Renal cortex interstitium (tissue), 11 donors: ENCODE results near the gene PRICKLE4. TPM values are rescaled to one million over a fixed set of nuclear protein-coding genes. Genes with fewer than 3 reads are reported as not detected.

ENCODE experiments used
- DNase-seq, 11 donors: peaks; one replicate each; pipeline ENCODE4 v3.0.0-alpha.2; 2013; ENCODE audit warnings: low read depth in 9 of 11, low spot score in 4 of 11; ENCODE audit errors: extremely low read depth in 1 of 11
- polyA plus RNA-seq, 3 donors: library from polyadenylated mRNA; unstranded; fragments of 120-200 nt; gene quantifications; one replicate each; pipeline ENCODE4 v1.2.1, GENCODE V29; 2013; ENCODE audit not compliant: insufficient read length in 3 of 3

Gene PRICKLE4
- polyA plus RNA-seq, 3 donors = 4.2 to 8.0 (median 7.2) TPM

GRCh38 chr6:41818271-41819054 is 37.9 kb downstream of the PRICKLE4 start:
- DNase-seq = no peak

- DNase-seq = no peak
Measured at GRCh38 chr6:41821266-41821665, 40.7 kb downstream of the PRICKLE4 start.

GRCh38 chr6:41822021-41822420 is 41.4 kb downstream of the PRICKLE4 start:
- DNase-seq = no peak

DNA sequence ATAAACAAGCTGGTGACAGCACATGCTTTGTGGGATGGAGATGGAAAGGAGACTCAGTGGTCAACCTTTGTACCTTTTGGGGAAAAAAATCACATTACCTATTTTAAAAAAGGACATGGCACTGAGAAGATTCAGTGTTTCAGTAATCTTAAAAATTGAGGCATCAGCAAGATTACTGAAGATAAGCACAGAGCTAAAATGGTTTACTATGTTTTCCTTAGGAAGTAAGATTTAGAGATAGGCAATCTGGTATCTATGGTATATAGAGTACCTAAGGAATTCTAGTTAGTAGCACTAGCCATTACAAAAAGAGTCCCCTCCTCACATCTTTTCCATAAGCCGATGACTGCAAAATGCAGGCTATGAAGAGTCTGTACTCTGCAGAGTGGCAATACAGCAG is 42.6 kb downstream of the PRICKLE4 start:
- DNase-seq = no peak

DNA sequence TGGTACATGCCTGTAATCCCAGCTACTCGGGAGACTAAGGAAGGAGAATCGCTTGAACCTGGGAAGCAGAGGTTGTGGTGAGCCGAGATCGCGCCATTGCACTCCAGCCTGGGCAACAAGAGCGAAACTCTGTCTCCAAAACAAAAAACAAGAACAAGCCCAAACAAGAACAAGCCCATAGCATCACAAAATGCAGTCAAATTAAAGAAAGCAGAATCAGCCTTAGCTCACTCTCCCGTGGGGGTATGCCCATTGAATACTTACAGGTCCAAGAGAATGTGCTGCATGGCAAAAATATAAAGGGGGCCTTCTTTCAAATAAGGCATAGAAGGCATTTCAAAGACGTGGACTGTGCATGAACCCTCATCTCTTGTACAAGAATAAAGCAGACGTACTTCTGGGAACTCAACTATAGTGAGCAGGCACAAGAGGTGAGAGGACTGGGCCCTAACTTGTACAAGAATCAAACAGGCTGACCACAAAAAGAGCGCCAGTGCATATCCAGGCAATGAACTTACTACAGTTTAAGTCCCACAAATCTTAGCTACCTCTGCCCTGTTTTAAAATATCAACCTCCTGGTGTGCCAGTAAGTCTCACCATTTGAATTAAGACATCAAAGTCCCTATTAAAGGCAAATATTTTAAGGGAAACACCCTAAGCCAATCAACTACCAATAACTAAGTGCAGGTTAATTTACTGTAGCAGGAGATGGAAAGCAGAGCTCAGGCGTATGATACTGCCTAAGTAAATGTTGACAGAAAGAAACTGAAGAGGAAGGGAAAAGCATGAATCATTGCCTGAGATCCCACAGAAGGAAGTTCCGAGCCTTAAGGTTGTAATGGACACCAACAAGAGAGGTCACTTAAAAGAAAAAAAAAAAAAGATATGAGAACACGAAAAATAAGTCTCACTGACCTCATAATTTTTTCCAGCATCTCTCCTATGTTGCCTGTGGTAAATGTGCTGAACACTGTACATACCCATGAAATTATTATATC is 44.3 kb downstream of the PRICKLE4 start:
- no peak for DNase-seq

- no peak for DNase-seq
Measured at GRCh38 chr6:41826343-41827022, 45.9 kb downstream of the PRICKLE4 start.

DNA sequence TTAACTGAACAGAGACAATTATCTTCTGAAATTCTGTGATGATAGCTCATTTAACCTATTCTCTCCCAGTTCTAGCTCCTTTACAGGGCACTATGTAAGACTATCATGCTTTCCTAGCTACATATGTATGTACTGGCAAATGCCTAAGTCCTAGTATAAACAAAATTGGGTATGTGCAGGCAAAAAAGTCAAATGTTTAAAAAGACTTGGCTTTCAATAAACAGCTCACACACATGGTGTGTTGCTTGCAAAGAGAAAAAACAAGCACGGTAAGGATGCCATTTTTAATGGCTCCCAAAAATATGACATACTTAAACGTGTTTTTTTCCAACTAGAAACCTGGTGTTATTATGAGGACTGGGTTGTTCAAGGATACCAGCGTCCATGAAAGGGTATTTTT is 51.7 kb downstream of the PRICKLE4 start:
- no peak for DNase-seq

GRCh38 chr6:41836022-41836659 is 55.6 kb downstream of the PRICKLE4 start:
- no peak for DNase-seq

DNA sequence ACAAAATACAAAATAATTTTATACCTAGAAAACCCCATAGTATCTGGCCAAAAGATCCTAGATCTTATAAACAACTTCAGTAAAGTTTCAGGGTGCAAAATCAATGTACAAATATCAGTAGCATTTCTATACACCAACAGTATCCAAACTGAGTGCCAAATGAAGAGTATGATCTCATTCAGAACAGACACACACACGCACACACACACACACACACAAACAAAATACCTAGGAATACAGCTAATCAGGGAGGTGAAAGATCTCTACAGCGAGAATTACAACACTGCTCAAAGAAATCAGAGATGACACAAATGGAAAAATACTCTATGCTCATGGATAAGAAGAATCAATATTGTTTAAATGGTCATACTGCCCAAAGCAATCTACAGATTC is 56.1 kb downstream of the PRICKLE4 start:
- DNase-seq = no peak

Other genes starting within 250 kb of the PRICKLE4 start
- 10 to 100 TPM; 28.8 to 43.6 (median 36.4) TPM for gene FOXP4, start 234.4 kb upstream of the PRICKLE4 start, polyA plus RNA-seq
- gene MDFI, start 142.3 kb upstream of the PRICKLE4 start, polyA plus RNA-seq = 10 to 100 TPM; 30.6 to 65.1 (median 43.2) TPM
- 1 to 10 TPM; 5.5 to 9.8 (median 9.6) TPM for gene TFEB, start 45.2 kb upstream of the PRICKLE4 start, polyA plus RNA-seq
- gene PGC, start 33.4 kb upstream of the PRICKLE4 start, polyA plus RNA-seq = under 1 TPM in 2 of 3 donors, not detected in 1; 0.07 to 0.26 TPM
- 1 to 10 TPM; 4.4 to 7.8 (median 6.6) TPM for gene FRS3, start 882 bp upstream of the PRICKLE4 start, polyA plus RNA-seq
- 100 to 1,000 TPM; 199 to 246 (median 231) TPM for gene TOMM6, start 6.9 kb downstream of the PRICKLE4 start, polyA plus RNA-seq
- 10 to 100 TPM; 13.1 to 14.5 (median 13.2) TPM for gene USP49, start 114.6 kb downstream of the PRICKLE4 start, polyA plus RNA-seq
- gene MED20, start 140.4 kb downstream of the PRICKLE4 start, polyA plus RNA-seq = 10 to 100 TPM; 36.0 to 38.6 (median 36.0) TPM
- 10 to 100 TPM; 23.8 to 32.6 (median 29.4) TPM for gene BYSL, start 140.7 kb downstream of the PRICKLE4 start, polyA plus RNA-seq
- gene CCND3, start 161.0 kb downstream of the PRICKLE4 start, polyA plus RNA-seq = 10 to 100 TPM; 21.0 to 31.1 (median 25.1) TPM